ENCODE measurements around the gene TBX4. TPM values are rescaled to one million over a fixed set of nuclear protein-coding genes. Genes with fewer than 3 reads are reported as not detected.

Gene TBX4
- total and polyA plus RNA-seq, 9 of the 15 experiments (the other 6 are each of a cell fraction or from before 2014, with no cell fraction given), result not detected

DNA sequence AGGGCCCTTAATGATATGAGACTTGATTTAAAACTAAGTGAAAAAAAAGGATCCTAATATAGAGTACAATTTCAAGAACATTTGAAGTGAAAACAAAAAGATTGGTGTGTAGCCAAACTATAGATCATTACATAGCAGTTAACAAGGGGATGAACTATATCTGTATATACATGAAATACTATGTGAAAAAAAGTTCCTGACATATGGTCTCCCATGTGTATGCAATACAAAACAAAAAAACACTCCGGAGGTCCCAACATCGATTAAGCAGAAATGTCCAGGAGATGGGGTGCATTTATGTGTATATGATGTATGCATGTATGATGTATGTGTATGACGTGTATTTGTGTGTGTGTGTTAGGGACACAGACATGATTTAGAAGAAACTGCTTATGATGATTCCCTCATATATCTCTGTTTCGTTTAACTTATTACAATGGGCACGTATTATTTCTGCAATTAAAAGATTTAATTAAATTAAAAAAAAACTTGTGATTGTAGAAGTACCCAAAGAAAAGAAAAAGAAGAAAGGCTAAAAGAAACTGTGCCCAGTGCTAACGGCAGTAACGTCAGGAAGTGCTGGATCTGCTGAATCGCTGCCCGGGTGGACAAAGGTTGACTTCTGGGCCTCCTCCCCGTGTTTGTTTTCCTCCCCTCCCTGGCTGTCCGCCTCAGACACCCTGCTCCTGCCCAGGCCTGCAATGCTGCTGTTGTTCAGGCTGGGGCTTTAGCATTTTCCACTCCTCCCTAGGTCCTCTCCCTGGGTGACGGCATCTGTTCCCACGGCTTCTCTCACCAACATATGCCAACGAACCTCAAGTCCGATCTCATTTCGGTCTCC, 36.9 kb downstream of the TBX4 start:
- H3K4me2 ChIP-seq (ENCODE audit: insufficient read depth, low read length), result no peak overlapping the region
- no peaks in the 10 kb centered on the region for H3K4me1 ChIP-seq (replicated peaks in 1 of 2; ENCODE audit: control insufficient read depth in 2 of 2, insufficient read depth in 2 of 2, low read length in 2 of 2)

More for the DNA sequence above, 36.9 kb downstream of the TBX4 start:
- under 1% methylated on average over 16 of the region's 16 CpGs for WGBS (ENCODE audit: insufficient coverage, low coverage, missing lambda C conversion rate)
- H3K36me3 ChIP-seq (ENCODE audit: control insufficient read depth, insufficient read depth, low read length), result no peaks in the 10 kb centered on the region
- H3K27me3 ChIP-seq (ENCODE audit: control insufficient read depth in 2 of 2, insufficient read depth in 2 of 2, low read length in 2 of 2), result peaks cover 24 to 63% of the 10 kb centered on the region in 2 experiments
- ATAC-seq, result no peak
- no peaks in the 10 kb centered on the region for H4K20me1 ChIP-seq (replicated peaks; ENCODE audit: control insufficient read depth, insufficient read depth, low read length)
- no peak for FAIRE-seq
- no peaks in the 10 kb centered on the region for H3K9me1 ChIP-seq (ENCODE audit: control insufficient read depth, insufficient read depth, low read length)
- H3K9ac ChIP-seq (ENCODE audit: insufficient read depth in 1 of 2, low read depth in 2 of 2, low read length in 2 of 2), result no peak overlapping the region
- intact Hi-C loops (cut with micrococcal nuclease) (no loop called here), in situ Hi-C loops (cut with MboI) (no loop called here)
- CTCF ChIA-PET (ENCODE audit: low intra/inter-chr PET ratio), result no interaction called here
- no peak overlapping the region for H3K4me3 ChIP-seq
- no peak overlapping the region for H2AFZ ChIP-seq (ENCODE audit: low read depth, low read length)
- H3K79me2 ChIP-seq (ENCODE audit: control insufficient read depth, insufficient read depth, low read length), result no peaks in the 10 kb centered on the region
- H3K9me3 ChIP-seq (replicated peaks; ENCODE audit: control insufficient read depth, insufficient read depth, low read depth, low read length), result no peaks in the 10 kb centered on the region
- POLR2A ChIA-PET, result no interaction called here
- no TSS peak for BruUV-seq (replicated peaks)
- no peak for DNase-seq (ENCODE audit: extremely low read depth in 1 of 4, low spot score in 3 of 4)
- TF ChIP-seq, protein P1, sequence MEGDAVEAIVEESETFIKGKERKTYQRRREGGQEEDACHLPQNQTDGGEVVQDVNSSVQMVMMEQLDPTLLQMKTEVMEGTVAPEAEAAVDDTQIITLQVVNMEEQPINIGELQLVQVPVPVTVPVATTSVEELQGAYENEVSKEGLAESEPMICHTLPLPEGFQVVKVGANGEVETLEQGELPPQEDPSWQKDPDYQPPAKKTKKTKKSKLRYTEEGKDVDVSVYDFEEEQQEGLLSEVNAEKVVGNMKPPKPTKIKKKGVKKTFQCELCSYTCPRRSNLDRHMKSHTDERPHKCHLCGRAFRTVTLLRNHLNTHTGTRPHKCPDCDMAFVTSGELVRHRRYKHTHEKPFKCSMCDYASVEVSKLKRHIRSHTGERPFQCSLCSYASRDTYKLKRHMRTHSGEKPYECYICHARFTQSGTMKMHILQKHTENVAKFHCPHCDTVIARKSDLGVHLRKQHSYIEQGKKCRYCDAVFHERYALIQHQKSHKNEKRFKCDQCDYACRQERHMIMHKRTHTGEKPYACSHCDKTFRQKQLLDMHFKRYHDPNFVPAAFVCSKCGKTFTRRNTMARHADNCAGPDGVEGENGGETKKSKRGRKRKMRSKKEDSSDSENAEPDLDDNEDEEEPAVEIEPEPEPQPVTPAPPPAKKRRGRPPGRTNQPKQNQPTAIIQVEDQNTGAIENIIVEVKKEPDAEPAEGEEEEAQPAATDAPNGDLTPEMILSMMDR (IDR thresholded peaks at IDR 0.05 in 2 of 3, conservative IDR thresholded peaks at IDR 0.05 in 1 of 3; ENCODE audit: insufficient read depth in 2 of 3, low read depth in 1 of 3, low read length in 3 of 3), result no peak
- TF ChIP-seq, protein P2, sequence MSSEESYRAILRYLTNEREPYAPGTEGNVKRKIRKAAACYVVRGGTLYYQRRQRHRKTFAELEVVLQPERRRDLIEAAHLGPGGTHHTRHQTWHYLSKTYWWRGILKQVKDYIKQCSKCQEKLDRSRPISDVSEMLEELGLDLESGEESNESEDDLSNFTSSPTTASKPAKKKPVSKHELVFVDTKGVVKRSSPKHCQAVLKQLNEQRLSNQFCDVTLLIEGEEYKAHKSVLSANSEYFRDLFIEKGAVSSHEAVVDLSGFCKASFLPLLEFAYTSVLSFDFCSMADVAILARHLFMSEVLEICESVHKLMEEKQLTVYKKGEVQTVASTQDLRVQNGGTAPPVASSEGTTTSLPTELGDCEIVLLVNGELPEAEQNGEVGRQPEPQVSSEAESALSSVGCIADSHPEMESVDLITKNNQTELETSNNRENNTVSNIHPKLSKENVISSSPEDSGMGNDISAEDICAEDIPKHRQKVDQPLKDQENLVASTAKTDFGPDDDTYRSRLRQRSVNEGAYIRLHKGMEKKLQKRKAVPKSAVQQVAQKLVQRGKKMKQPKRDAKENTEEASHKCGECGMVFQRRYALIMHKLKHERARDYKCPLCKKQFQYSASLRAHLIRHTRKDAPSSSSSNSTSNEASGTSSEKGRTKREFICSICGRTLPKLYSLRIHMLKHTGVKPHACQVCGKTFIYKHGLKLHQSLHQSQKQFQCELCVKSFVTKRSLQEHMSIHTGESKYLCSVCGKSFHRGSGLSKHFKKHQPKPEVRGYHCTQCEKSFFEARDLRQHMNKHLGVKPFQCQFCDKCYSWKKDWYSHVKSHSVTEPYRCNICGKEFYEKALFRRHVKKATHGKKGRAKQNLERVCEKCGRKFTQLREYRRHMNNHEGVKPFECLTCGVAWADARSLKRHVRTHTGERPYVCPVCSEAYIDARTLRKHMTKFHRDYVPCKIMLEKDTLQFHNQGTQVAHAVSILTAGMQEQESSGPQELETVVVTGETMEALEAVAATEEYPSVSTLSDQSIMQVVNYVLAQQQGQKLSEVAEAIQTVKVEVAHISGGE (CRISPR knock-in tag; IDR thresholded peaks at IDR 0.05), result peak in 1 of 3 experiments; percentile 83; a peak in 2 of 6 replicates
- H3K27ac ChIP-seq (ENCODE audit: extremely low read depth, low read depth, low read length), result no peak overlapping the region

All from K562 (cell line).